Epithelial cell of proximal tubule (primary cell): ENCODE measurements around the gene RBM44. TPM values are rescaled to one million over a fixed set of nuclear protein-coding genes. Genes with fewer than 3 reads are reported as not detected.
"Not testable (repeated sequence)": the region's sequence is repeated elsewhere in the genome, so short reads cannot be mapped to it uniquely, and the experiment has no call there.

Experiments
- DNase-seq: peaks from one replicate; pipeline ENCODE4 v3.0.0-alpha.2; 2011; ENCODE audit warnings: low read depth
- H3K4me3 ChIP-seq: 2 replicates; pipeline ENCODE4 v1.5.1; 2011; ENCODE audit warnings: low read depth, mild to moderate bottlenecking, low read length
- total RNA-seq: library from RNA; depleted of rRNA; stranded (reverse); fragments of >200 nt; gene quantifications from 2 replicates; pipeline ENCODE4 v1.2.3, GENCODE V29; 2015
- TF ChIP-seq, protein P1 (sequence below): conservative IDR thresholded peaks from 2 replicates; pipeline ENCODE4 v1.5.1; 2012; ENCODE audit warnings: low read depth, mild to moderate bottlenecking, low read length

Gene RBM44
- total RNA-seq, 1 donor from 2014 or later = 0.75 TPM

DNA sequence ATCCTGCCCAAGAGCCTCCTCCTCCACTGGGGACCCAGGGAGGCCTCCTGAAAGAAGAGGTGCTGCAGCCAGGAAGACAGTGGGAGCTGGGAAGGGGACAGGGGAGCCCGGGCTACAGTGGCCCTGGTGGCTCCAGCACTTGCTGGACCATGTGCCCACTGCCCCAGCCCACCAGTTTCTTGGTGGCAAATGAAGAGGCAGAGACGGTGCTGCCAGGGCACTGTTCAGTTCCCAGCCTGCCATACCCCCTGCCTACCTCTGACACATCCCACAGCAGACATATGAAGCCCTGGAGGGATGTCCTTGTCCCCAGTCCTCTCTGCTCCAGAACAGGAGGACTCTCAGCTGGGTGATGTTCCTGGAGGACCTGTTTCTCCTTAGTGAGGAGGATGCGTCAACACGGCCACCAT is 64.5 kb downstream of the RBM44 start:
- H3K4me3 ChIP-seq = no peak overlapping the region
- TF ChIP-seq, protein P1, sequence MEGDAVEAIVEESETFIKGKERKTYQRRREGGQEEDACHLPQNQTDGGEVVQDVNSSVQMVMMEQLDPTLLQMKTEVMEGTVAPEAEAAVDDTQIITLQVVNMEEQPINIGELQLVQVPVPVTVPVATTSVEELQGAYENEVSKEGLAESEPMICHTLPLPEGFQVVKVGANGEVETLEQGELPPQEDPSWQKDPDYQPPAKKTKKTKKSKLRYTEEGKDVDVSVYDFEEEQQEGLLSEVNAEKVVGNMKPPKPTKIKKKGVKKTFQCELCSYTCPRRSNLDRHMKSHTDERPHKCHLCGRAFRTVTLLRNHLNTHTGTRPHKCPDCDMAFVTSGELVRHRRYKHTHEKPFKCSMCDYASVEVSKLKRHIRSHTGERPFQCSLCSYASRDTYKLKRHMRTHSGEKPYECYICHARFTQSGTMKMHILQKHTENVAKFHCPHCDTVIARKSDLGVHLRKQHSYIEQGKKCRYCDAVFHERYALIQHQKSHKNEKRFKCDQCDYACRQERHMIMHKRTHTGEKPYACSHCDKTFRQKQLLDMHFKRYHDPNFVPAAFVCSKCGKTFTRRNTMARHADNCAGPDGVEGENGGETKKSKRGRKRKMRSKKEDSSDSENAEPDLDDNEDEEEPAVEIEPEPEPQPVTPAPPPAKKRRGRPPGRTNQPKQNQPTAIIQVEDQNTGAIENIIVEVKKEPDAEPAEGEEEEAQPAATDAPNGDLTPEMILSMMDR = no peak
- DNase-seq = no peak

DNA sequence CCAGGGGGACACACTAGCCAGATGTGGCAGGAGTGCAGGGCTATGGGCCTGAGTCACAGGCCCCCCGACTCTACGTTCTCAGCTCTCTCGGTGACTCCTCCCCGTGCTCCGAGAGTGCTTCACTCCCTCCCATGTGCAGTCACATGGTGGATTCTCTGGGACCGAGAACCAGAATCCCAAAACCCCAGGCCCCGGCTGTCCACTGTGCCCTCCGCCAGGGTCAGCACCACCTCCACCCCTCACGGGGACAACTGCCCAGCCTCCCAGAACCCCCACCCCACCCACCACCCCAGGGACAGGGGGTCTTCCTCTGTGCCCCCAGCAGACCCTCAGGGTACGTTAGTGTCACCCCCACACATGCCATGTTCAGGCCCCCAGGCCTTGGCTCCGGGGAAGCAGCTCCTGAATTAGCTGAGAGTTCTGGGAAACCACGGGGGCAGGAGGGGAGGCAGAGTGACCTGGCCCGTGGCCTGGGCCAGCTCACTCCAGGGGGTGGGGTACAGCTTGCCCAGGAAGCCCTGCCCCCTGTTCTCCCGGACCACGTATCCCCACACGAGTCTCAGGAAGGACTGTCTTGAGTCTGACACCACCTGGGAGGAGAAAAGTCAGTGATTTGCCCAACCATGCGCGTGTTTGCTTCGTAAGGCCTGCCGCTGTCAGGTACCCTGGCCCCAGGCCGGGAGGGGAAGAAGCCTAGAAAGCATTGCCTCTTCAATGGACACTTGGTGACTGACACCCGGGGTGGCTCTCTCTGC is 65.3 kb downstream of the RBM44 start:
- no peak overlapping the region for H3K4me3 ChIP-seq
- TF ChIP-seq, protein P1 = no peak
- no peak for DNase-seq

DNA sequence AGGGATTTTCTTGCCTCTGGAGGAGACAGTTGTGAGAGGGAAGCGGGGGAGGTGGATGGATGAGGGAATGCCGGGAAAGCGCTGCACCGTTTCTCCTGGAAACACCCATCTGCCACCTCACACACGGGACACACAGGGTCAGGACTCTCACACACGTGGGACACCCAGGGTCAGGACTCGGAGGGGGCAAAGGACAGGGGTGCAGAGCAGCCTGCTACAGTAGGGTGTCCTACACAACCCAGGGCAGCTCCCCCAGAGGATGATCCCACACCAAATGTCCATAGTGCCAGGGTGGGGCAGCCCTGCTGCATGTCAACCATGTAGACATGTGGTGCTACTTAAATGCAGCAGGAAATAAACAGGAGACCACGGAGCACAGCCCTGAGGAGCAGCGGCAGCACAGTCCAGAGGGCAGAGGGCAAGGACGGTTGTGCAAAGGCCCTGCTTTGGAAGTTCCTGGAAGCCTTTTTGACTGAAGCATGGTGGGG is 65.9 kb downstream of the RBM44 start:
- no peak for DNase-seq
- no peak overlapping the region for H3K4me3 ChIP-seq
- TF ChIP-seq, protein P1 = no peak

DNA sequence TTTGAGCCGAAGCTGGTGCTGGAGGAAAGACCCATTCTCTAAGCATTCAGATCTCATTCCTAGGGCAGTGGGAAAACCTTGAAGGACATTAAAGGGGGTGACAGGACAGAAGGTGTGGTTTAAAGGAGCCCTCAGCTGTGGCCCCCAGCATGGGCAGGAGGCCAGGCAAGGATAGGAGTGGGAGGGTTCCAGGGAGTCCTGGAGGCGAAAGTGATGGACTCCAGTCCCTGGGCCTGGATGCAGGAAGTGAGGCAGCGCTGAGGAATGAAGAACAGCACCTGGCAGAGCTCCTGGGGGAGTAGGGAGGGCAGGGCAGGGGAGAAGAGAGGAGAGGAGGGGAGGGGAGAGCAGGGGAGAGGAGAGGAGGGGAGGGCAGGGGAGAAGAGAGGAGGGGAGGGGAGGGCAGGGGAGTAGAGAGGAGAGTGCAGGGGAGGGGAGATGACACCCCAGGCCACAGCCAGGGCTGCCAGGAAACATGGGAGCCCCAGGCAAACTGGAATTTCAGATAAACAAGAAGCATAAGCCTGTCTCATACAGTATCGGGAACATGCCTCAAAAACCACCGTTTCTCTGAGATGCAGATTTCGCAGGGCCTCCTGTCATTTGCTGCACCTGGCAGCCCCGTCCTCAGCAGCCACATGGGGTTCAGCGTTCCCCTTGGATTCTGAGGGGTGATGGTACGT is 66.5 kb downstream of the RBM44 start:
- TF ChIP-seq, protein P1 = no peak
- no peak overlapping the region for H3K4me3 ChIP-seq
- no peak for DNase-seq

DNA sequence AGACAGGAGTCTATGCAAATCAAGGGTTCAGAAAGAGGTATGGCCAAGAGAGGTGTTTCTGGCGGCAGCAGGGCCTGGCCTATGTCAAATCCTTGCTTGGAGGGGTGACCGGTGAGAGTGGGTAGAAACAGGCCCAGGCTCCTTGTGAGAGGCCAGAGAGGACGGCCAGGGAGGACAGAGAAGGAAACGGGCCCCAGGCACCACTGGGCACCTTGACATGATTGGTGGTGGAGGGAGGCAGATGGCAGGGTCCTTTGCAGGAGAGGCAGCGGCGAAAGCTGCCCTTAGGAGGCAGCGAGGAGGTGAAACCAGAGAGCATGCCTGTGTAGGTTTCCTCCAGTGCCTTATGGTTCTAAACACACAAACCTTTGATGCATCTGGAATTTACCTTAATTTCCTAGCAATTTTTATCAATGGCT is 67.1 kb downstream of the RBM44 start:
- no peak for DNase-seq
- TF ChIP-seq, protein P1 = no peak
- H3K4me3 ChIP-seq = no peak overlapping the region

DNA sequence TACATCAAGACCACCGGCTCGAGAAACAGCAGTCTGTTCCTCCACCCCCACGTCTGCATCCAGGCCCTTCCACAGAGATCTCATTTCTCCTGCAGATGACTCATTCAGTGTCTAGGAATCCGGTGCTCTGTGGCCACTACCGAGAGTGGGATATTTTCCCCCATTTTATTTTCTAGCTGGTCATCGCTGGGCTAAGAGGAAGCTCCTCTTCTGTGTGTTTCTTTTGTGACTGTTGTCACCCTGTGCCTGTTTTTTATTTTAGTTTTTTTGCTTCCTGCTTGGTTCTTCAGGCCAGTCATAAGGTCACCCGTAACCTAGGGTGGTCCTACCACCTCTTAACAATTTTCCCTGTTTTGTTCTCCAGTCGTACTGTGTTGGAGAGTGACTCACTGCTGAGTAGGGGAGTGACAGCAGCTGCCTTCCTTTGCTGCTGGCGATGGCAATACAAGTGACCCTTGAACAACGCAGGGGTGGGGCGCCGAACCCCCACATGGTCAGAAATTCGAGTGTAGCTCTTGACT is 67.6 kb downstream of the RBM44 start:
- H3K4me3 ChIP-seq = no peak overlapping the region
- DNase-seq = no peak
- TF ChIP-seq, protein P1 = no peak

DNA sequence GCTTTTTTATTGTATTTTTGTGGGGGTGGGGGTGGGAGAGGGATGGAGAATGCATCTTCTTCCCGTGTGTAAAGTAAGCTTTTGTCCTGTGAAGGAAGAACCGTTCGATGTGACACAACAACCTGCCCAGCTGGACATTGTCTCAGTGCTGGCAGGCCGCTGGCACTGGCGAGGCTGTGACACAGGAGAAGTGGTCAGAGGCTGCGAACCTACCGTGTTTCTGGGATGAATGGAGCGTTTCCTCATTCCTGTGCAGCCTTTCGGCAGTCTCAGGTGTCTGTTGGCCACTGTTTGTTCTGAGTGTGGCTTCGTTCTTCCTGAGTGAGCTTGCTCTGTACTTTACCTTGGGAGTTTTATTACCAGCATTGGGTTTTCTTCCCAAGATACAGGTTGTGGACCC is 68.9 kb downstream of the RBM44 start:
- no peak overlapping the region for H3K4me3 ChIP-seq
- no peak for DNase-seq
- TF ChIP-seq, protein P1 = no peak

DNA sequence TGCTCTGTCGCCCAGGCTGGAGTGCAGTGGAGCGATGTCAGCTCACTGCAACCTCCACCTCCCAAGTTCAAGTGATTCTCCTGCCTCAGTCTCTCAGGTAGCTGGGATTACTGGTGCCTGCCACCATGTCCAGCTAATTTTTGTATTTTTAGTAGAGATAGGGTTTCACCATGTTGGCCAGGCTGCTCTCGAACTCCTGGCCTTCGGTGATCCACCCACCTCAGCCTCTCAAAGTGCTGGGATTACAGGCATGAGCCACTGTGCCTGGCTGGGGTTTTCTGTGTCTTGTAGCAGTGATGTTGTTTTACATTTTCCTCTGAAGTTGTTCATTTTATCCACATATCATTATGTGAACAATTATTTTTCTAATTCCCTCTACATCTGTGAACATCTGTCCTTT is 69.5 kb downstream of the RBM44 start:
- not testable (repeated sequence) for H3K4me3 ChIP-seq, DNase-seq
